Panc1 (cell line): Measurements from ENCODE around the gene OTUD4. TPM values are rescaled to one million over a fixed set of nuclear protein-coding genes. Genes with fewer than 3 reads are reported as not detected.
A peak's percentile ranks its signal among the peaks of the same experiment; 100 is the strongest.

ENCODE experiments used
- ATAC-seq: fragments of 200-7000 bp; cut with Tn5 transposase; 2 replicates; pipeline ENCODE4 v1.9.1; 2020; ENCODE audit warnings: mild to moderate bottlenecking, moderate library complexity
- BruUV-seq: library from RNA; stranded (reverse); fragments of 400-500 nt; replicated peaks from 2 replicates; lab custom pipeline; 2021; lab: Mats Ljungman, UMichigan
- CTCF ChIA-PET: fragments of 300-600 bp; sonication (Branson Sonifier 250); formaldehyde crosslinking; loops from one replicate; lab custom pipeline; 2022; ENCODE audit warnings: antibody characterized with exemption; lab: Charles Lee
- POLR2A ChIA-PET: fragments of 300-600 bp; sonication (Branson Sonifier 250); formaldehyde crosslinking; loops from one replicate; lab custom pipeline; 2022; ENCODE audit warnings: antibody characterized with exemption; lab: Charles Lee
- DNase-seq: peaks from one replicate; pipeline ENCODE4 v3.0.0-alpha.2; 2010; ENCODE audit warnings: low read depth, low spot score
- H3K27ac ChIP-seq: 2 replicates; pipeline ENCODE4 v1.5.1; 2011; ENCODE audit warnings: mild to moderate bottlenecking, low read length, inconsistent platforms
- H3K27me3 ChIP-seq: fragments of 200-500 bp; sonication (Bioruptor generic); 2 replicates; pipeline ENCODE4 v1.6.0; 2014; ENCODE audit warnings: low read length, inconsistent platforms; ENCODE audit not compliant: control insufficient read depth, insufficient read depth
- H3K36me3 ChIP-seq: fragments of 200-500 bp; sonication (Bioruptor generic); 2 replicates; pipeline ENCODE4 v1.5.1; 2014; ENCODE audit warnings: inconsistent platforms, mild to moderate bottlenecking, low read length, moderate library complexity; ENCODE audit not compliant: control insufficient read depth, insufficient read depth
- H3K4me1 ChIP-seq: 2 replicates; pipeline ENCODE4 v1.5.1; 2011; ENCODE audit warnings: inconsistent platforms, mild to moderate bottlenecking, low read length, moderate library complexity; ENCODE audit not compliant: control insufficient read depth, insufficient read depth
- H3K4me3 ChIP-seq, 2 experiments: 2 replicates each; pipeline ENCODE4 v1.5.1; 2011 to 2012; ENCODE audit warnings: low read depth in 2 of 2, low read length in 2 of 2, mild to moderate bottlenecking in 2 of 2, inconsistent platforms in 1 of 2, moderate library complexity in 1 of 2
- H3K9me3 ChIP-seq: fragments of 200-500 bp; sonication (Bioruptor generic); 2 replicates; pipeline ENCODE4 v1.5.1; 2014; ENCODE audit warnings: low read depth, mild to moderate bottlenecking, inconsistent platforms, low read length, moderate library complexity; ENCODE audit not compliant: control insufficient read depth, insufficient read depth
- POLR2AphosphoS5 ChIP-seq: IDR thresholded peaks from 2 replicates; pipeline ENCODE4 v1.6.1; 2012; ENCODE audit warnings: mild to moderate bottlenecking, low read depth, low read length, moderate library complexity
- SIN3A ChIP-seq: IDR thresholded peaks from 2 replicates; pipeline ENCODE4 v1.6.1; 2012; ENCODE audit warnings: low read depth, mild to moderate bottlenecking, low read length, moderate library complexity, borderline replicate concordance; ENCODE audit not compliant: insufficient read depth
- TCF7L2 ChIP-seq: IDR thresholded peaks from 2 replicates; pipeline ENCODE4 v1.6.1; 2011; ENCODE audit warnings: mild to moderate bottlenecking, low read depth, low read length, inconsistent platforms
- in situ Hi-C: cut with HindIII; loops from 2 replicates; pipeline ENCODE4 v1.10.0; 2016; ENCODE audit warnings: low sequenced_read_pairs, low pct_unique_long_range_greater_than_20kb
- intact Hi-C: fragments of 100-400 bp; cut with micrococcal nuclease; formaldehyde crosslinking; loops from one replicate; pipeline ENCODE4 v1.10.0; 2022; ENCODE audit not compliant: unreplicated experiment
- total RNA-seq: library from RNA; stranded (reverse); gene quantifications from one replicate; pipeline ENCODE4 v1.2.1, GENCODE V29; 2021; ENCODE audit not compliant: unreplicated experiment
- TF ChIP-seq, protein P1 (sequence below): fragments of 450-650 bp; IDR thresholded peaks from 2 replicates; pipeline ENCODE4 v1.5.1; 2017; ENCODE audit warnings: mild to moderate bottlenecking
- TF ChIP-seq, protein P2 (sequence below), 2 experiments: IDR thresholded peaks; 2 replicates each; pipeline ENCODE4 v1.6.1; 2011 to 2012; ENCODE audit warnings: low read depth in 2 of 2, control low read depth in 1 of 2, low read length in 1 of 2, mild to moderate bottlenecking in 1 of 2, moderate library complexity in 1 of 2; ENCODE audit not compliant: insufficient read depth in 1 of 2

Gene OTUD4
- total RNA-seq, 1 experiment from 2014 or later, result 31.5 TPM

DNA sequence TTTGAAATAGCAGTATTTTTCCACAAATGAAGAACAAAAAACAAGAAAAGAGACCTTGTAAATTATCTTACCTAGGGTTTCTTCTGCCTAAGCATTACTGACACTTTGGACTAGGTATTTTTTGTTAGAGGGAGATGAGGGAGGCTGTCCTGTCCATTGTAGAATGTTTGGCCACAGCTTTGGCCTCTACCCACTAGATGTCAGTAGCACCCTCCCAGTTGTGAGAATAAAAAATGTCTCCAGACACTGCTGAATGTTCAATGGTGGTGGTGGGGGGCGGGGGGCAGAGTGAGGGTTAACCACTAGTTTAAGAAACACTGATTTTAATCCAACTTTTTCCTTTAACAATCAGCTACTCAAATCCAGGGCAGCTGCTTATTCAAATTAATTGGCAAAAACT is 25.8 kb downstream of the OTUD4 start:
- ChIA-PET POLR2A (no interaction called here), CTCF (no interaction called here)
- ATAC-seq (peak; percentile 65; the same call in 1 of the 2 replicates), DNase-seq (no peak)
- Histone ChIP-seq H3K27ac (no peak overlapping the region), H3K36me3 (peaks cover 16% of the 10 kb centered on the region), H3K4me3 (no peak overlapping the region), H3K9me3 (no peaks in the 10 kb centered on the region), H3K27me3 (no peaks in the 10 kb centered on the region), H3K4me1 (no peaks in the 10 kb centered on the region)
- BruUV-seq, result no TSS peak
- TF ChIP-seq, protein P1, sequence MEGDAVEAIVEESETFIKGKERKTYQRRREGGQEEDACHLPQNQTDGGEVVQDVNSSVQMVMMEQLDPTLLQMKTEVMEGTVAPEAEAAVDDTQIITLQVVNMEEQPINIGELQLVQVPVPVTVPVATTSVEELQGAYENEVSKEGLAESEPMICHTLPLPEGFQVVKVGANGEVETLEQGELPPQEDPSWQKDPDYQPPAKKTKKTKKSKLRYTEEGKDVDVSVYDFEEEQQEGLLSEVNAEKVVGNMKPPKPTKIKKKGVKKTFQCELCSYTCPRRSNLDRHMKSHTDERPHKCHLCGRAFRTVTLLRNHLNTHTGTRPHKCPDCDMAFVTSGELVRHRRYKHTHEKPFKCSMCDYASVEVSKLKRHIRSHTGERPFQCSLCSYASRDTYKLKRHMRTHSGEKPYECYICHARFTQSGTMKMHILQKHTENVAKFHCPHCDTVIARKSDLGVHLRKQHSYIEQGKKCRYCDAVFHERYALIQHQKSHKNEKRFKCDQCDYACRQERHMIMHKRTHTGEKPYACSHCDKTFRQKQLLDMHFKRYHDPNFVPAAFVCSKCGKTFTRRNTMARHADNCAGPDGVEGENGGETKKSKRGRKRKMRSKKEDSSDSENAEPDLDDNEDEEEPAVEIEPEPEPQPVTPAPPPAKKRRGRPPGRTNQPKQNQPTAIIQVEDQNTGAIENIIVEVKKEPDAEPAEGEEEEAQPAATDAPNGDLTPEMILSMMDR, result peak; percentile 64
- TF ChIP-seq SIN3A, result no peak
- in situ Hi-C loops, result no loop called here
- intact Hi-C loops, result no loop called here

DNA sequence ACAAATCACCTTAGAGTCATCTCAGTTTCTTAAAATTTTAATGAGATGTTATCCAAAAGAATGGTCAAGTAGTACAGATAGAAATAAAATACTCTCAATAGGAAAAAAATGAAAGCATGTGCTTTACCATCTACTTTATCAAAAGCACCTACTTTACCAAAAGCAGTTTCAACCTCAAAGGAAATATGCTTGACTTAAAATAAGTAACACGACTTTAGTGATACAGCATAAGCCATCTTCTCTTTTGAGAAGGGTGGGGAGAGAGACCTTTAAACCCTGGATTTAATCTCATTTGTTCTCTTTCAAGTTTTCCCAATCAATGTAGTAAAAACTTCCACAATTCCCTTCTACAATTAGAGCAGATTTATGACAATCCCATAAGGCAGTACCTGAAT is 26.5 kb downstream of the OTUD4 start:
- no peaks in the 10 kb centered on the region for H3K9me3 ChIP-seq
- H3K27me3 ChIP-seq, result no peaks in the 10 kb centered on the region
- POLR2A ChIA-PET, result no interaction called here
- in situ Hi-C loops (no loop called here), intact Hi-C loops (no loop called here)
- no peak overlapping the region for H3K27ac ChIP-seq
- TF ChIP-seq POLR2AphosphoS5, result no peak
- no peak for TF ChIP-seq TCF7L2
- TF ChIP-seq, protein P1, result no peak
- TF ChIP-seq, protein P2, sequence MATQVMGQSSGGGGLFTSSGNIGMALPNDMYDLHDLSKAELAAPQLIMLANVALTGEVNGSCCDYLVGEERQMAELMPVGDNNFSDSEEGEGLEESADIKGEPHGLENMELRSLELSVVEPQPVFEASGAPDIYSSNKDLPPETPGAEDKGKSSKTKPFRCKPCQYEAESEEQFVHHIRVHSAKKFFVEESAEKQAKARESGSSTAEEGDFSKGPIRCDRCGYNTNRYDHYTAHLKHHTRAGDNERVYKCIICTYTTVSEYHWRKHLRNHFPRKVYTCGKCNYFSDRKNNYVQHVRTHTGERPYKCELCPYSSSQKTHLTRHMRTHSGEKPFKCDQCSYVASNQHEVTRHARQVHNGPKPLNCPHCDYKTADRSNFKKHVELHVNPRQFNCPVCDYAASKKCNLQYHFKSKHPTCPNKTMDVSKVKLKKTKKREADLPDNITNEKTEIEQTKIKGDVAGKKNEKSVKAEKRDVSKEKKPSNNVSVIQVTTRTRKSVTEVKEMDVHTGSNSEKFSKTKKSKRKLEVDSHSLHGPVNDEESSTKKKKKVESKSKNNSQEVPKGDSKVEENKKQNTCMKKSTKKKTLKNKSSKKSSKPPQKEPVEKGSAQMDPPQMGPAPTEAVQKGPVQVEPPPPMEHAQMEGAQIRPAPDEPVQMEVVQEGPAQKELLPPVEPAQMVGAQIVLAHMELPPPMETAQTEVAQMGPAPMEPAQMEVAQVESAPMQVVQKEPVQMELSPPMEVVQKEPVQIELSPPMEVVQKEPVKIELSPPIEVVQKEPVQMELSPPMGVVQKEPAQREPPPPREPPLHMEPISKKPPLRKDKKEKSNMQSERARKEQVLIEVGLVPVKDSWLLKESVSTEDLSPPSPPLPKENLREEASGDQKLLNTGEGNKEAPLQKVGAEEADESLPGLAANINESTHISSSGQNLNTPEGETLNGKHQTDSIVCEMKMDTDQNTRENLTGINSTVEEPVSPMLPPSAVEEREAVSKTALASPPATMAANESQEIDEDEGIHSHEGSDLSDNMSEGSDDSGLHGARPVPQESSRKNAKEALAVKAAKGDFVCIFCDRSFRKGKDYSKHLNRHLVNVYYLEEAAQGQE (IDR thresholded peaks at IDR 0.05; ENCODE audit: insufficient read depth in 1 of 2, low read depth in 2 of 2, low read length in 1 of 2), result no peak
- no peak for TF ChIP-seq SIN3A
- ATAC-seq (no peak), DNase-seq (no peak)
- no peak overlapping the region for H3K4me3 ChIP-seq
- H3K4me1 ChIP-seq, result no peaks in the 10 kb centered on the region
- peaks cover 18% of the 10 kb centered on the region for H3K36me3 ChIP-seq
- CTCF ChIA-PET, result no interaction called here
- no TSS peak for BruUV-seq
